Measurements from ENCODE around the gene RNU1-1.
"Not testable (repeated sequence)": the region's sequence is repeated elsewhere in the genome, so short reads cannot be mapped to it uniquely, and the experiment has no call there.

Gene RNU1-1

DNA sequence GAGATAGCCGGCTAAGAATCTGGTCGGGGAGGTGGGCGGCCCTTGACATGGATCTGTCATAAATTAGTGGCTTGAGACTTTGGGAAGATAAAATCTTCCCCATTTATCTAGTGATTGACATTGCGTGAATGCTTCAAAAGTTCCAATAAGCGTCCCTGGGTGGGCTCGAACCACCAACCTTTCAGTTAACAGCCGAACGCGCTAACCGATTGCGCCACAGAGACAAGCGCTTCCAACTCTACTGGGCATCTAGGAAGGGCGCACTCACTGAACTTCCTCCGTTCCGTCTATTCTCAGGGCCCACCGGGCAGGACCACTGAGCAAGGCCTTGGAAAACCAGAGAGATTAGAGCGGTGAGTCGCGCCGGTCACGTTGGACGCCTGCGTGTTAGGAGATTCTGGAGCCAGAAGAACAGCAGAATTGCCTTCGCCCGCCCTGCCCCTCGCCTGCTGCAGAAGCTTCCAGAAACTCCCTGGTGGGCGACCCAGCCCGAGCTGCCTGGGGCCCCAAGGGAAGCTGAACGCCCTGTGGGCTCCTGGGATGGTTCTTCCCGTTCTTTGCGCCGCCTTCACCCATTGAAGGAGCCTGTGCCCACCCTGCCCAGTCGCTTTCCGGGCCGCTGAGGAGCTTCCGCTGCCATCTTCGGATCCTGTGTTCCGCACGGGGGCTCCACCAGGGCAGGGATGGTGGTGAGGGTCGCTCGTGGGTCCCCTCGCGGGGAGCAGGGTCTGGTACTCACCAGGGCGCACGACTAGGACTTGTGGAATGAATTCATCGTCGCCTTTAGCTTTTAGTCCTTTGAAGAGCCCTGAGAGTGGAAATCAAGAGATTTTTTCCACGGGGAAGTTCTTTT, 6.6 kb upstream of the RNU1-1 start:
- DNase-seq: not testable (repeated sequence)

DNA sequence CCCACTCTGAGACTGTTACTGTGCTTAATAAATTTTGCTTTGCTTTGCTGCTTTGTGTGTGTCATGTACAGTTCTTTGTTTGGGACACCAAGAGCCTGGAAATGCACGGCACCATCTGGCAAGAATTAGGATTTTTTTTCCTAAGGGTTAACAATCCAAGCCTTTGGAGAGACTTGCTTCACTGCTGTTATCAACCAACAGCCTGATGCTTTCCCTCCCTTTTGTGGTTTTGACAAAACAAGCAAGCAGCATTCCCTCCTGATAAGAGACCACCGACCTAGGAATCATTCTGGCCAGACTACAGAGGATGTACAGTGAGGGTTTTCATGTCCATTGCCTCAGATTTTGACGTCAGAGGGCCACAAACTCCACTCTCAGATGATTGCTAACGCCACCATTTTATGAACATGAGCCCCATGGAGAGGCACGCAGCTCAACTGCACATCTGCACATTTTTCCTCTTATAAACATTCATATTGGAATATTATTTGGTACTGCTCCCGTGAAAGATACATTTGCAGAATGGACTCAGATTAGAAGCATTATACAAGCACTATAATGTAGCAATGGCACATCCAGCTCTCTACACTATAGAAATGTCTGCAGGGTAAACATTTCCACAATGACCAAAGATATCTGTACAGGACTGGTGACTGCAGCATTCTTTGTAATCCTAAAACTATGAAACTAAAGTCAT, 5.3 kb upstream of the RNU1-1 start:
- DNase-seq: not testable (repeated sequence)

DNA sequence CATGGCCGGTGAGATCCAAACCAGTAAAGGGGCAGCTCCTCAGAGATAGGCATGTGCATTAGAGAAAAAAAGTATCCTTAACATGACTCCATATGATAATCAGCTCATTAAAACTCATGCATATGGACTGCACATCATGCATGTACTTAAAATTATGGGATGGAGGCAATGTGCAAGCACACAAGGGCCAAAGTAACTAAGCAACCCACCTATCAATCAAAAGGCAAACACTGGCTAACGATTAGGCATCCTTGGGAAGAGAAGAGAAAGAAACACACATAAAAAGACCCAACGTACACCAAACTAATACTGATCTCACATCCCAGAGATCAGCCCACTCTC, 4.8 kb upstream of the RNU1-1 start:
- not testable (repeated sequence) for DNase-seq

DNA sequence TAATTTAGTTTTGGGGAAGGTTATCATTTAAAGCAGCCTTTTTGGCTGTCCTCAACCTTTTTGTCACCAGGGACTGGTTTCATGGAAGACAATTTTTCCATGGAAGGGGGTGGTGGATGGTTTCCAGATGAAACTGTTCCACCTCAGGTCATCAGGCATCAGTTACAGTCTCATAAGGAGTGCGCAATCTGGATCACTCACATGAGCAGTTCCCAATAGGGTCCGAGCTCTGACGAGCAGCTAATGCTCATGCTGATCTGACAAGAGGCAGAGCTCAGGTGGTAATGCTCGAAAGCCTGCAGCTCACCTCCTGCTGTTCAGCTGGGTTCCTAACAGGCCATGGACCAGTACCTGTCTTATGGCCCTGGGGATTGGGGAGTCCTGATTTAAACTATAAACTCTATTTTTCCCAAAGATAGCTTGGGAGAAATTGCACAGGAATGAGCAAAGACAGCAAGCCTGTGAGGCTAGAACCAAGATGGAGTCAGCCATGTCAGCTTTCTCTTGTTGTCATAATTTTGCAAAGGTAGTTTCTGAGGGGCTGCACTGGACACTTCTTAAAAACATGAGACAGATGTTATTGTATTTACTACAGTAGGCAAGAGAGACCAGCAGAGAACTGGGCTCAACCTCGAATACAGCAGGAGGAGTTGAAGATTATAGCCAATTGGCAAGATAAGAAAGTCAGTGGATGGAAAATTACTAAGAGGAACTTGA, 2.8 kb upstream of the RNU1-1 start:
- DNase-seq: not testable (repeated sequence)

DNA sequence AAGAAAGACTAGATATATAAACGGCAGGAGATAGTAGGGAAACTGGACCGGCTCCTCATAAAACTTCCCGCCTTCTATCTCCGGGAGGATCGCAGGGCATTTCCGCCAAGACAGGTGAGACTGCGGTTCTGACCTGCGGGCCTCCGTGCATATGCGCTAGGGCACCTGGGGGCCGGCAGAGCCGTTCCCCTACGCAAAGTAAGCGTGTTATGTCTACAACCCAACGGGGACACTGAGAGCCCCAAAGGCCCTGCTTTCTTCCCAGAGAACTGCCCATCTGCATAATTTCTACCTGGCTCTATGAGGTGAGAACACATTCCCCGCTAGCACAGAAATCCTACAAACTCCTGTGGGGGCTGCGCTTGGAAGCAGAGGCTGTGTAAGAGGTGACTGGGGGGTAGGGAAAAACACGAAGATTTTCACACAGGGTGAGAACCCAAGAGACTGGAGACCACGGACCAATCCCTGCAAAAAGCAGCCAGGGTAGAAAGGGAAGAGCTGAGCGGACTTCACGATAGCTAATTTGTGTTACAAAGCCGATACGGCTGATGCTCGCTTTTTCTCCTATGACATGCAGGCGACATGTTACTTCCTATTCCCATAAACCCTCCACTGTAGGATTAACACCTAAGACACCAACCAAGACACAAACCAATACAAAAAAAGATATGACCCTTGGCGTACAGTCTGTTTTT, 526 bp downstream of the RNU1-1 start:
- DNase-seq: peak; percentile 77

DNA sequence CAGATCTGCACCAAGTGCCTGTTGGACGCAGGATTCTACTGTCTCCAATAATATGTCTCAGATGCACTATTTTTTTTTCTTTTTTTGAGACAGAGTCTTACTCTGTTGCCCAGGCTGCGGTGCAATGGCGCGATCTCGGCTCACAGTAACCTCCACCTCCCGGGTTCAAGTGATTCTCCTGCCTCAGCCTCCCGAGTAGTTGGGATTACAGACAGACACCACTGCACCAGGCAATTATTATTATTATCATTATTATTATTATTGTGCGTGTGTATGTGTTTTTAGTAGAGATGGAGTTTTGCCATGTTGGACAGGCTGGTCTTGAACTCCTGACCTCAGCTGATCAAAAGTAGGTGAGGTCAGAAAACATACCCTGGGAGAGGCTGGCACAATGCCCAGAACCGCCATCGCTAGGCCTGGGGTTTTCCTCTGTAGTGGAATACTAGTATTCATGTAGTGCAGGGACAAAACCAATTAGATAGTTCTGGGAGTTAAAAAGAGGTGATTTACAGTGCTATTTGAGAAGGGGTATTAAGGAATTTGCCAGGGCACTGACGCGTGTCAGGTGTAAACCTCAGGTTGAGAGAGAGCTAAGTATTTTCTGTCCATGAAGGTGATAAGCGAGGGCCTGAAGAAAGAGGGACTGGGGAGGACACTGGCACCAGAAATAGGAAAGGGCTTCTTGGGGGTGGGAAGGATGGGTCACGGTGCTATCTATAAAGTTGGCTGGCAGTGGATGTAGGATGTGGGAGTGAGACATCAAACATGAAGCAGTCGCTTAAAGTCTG, 1.3 kb downstream of the RNU1-1 start:
- DNase-seq: not testable (repeated sequence)

DNA sequence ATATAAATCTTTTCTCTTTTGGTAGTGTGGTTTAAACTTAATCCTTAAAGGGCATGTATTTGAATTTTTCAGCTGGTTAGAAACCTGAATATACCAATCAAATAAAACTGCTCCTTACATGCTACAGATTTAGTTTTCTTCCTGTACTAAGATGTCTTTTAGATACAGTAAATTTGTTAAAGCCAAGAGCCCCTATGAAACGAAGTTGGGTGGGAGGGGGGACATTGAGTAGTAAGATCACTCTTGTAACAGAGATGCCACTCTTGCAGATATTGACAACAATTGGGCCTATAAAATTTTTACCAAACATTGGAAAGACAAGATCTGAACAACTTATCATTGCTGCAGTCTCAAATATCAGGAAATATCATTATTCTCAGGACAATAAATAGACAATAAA, 2.2 kb downstream of the RNU1-1 start:
- not testable (repeated sequence) for DNase-seq

DNA sequence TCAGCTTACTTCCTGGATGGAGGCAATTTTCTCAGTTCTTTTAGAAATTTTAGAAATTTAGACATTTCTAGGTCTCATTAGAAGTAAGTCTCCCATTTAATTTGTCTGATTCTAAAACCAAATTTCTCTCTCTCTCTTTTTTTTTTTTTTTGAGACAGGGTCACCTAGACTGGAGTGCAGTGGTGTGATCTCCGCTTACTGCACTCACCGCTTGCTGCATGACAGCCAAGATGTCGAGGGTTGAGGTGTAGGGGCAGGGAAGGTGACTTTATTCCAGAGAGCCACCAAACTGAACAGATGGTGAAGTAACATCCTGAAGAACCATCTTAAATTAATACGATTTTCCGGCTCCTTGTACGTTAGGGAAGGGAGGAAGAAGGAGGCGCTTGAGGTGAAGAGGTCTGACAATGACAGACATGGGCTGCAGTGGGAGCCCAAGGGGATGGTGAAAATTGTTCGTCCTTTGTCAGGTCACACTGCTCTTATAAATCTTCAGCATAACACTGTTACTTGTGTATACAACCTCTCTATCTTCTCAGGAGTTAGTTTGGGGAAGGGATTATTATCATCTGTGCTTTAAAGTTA, 5.1 kb downstream of the RNU1-1 start:
- not testable (repeated sequence) for DNase-seq

DNA sequence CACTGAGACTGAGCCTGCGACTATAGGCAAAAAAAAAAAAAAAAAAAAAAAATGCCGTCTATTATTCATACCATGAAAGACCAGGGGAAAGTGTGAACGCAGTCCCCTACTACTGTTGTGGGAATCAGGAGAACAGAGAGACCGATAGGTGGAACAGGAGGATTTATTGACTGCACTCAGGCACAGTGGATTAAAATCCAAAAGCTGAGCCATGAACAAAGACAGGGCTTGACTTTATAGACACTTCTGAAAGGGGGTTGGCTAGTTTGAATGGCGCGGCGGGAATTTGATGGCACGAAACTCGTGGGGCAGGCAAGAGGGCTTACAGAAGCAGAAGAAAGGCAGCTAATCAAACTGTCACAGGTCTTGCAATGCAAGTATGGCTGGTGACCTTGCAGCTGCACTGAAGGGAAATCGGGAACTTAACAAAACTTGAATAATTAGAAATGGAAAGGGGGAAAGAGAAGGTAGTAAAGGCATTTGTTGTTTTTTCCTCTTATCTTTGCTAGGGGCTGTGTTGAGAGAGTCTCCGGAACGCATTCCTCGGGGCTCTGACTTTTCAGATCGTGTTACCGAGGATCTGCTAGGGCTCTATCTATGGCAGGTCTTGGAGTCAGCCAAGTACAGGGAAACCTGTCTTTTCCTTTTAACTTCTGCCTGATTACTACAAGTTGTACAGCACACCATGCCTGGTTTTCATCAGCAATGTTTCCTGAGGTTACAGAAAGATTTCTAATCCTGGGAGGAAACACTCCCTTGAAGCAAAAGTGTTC, 7.5 kb downstream of the RNU1-1 start:
- not testable (repeated sequence) for DNase-seq

DNA sequence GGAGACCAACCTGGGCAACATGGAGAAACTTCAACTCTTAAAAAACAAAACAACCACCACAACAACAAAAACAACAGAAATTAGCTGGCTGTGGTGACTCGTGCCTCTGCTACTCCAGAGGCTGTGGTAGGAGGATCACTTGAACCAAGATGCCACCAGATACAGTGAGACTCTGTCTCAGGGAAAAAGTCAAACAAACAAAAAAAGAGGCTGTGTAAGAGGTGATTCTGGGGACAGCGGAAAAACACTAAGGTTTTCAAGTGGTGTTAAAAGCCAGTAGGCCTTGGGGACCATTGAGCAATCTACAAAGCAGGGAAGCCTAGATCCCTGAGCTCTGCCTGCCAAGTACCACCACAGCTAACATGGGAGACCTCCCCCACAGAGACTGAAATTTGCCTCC, 8.2 kb downstream of the RNU1-1 start:
- not testable (repeated sequence) for DNase-seq

DNA sequence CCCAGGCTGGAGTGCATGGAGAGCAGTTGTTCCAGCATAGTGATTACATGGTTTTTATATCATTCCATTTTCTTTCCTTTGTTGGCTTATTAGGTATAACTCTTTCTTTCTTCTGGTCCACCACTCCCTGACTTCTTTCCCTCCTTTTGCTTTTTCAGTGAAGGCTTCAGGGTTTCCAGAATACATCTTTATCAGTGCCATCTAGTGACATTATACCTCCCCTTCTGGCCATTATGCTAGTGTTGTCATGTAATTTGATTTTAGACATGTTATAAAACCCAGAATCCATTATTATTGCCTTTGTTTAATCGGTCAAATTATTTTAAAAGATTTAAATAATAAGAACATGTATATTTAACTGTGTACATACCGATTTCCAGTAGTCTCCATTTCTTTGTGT, 10.6 kb downstream of the RNU1-1 start:
- DNase-seq: no peak

DNA sequence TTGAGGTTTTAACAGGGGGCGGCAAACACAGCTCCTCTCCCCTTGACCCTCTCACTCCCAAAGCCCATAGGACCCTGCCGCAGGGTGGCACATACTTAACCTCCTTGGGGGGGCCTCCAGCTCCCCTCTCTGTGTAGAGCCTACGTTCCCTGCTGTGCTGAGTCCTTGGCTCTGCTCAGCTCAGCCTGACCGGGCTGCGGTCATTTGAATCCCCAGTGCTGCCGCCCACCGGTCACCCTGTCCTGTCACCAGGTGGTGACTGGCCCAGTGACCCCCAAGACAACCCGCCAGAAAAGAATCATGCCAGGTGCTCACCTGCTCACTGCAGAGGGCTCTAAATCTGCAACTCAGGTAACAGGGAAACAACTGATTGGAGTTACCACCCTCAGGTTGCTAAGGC, 12.6 kb downstream of the RNU1-1 start:
- not testable (repeated sequence) for DNase-seq

DNA sequence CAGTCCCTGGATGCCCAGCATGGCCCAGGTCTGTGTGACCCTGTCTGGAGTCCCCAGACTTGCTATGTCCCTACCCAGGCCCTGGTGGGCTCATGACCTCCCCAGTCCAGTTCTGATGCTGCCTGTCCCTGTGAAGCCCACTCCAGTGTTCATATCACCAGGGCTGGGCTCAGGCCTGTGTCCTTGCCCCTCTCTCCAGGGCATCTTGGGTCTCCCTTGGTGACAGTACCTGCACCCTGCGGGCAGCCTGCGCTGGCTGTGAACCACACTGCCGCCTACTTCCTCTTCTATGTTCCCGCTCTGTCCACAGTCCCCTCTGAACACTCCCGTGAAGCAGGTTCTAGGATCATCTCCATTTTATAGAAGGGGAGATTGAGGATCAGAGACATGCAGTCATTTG, 13.1 kb downstream of the RNU1-1 start:
- DNase-seq: not testable (repeated sequence)

DNA sequence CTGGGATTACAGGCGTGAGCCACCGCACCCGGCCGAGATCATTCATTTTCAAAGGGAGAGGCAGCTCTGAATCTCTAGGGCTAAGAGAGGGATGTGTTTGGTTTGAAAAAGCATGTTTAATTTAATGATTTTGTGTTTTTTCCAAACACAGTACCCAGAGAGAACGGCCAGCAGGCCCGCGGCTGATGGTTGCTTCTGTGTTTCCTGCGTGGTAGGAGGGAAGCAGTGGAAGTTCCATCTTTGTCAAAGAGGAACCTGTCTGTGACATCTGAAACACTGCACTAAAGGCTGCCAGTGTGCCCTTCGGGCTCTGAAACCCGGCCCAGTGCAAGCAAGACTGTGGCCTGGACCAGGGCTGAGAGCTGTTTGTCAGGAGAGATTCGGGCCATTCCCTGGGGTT, 13.6 kb downstream of the RNU1-1 start:
- DNase-seq: not testable (repeated sequence)

DNA sequence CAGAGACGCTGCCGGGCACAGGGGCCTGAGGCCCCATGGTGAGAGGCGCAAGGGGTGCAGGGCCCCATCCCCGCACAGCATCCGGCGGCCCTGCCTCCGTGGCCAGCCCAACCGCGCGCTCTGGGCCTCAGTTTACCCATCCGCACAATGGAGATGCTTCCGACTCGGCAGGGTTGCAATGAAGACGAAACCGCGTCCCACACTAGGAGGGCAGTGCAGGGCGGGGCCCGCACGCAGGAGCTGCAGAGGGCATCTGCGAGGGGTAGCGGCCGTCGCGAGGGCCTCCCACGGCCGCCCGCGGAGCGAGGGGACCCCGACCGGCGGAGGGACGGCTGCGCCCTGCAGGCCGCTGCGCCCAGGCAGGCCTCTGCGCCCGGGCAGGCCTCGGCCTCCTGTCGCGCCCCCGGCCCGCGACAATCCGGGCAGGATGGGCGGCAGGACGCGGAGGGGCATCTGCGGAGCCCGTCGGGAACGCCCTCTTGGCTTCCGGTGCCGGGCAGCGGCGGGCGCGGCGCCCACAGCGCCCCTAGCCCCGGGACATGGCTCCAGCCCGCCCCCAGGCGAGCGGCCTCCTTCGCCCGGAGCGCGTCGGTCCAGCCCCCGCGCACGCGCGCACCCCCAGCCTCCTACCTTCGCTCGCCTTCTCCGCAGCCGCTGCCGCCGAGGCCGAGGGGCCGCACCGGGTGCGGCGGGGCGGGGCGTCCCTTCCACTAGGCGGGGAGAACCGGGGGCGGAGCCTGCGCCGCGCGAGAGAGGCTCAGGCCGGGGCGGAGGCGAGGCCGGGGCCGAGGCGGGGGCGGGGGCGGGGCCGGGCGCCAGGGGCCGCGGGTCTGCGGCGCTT, 15.3 kb downstream of the RNU1-1 start:
- peak; percentile 47 for DNase-seq

DNA sequence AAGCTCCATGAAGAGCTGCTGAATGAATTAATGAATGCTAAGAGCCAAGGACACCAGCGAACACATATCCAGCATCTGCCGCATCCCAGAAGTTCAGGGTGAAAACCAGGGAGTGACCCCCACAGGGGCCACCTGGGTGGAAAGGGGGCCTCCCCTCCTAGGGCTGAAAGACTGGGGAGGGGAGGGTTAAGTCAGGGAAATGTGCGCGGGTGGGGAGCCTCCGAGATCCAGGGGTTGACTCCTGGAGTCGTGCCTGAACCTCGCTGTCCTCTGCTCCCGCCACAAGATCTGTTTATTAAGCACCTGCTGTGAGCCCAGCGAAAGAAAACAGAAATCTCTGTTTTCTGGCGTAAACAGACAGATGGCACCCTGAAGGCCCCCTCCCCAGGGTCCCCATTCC, 16.0 kb downstream of the RNU1-1 start:
- not testable (repeated sequence) for DNase-seq

DNA sequence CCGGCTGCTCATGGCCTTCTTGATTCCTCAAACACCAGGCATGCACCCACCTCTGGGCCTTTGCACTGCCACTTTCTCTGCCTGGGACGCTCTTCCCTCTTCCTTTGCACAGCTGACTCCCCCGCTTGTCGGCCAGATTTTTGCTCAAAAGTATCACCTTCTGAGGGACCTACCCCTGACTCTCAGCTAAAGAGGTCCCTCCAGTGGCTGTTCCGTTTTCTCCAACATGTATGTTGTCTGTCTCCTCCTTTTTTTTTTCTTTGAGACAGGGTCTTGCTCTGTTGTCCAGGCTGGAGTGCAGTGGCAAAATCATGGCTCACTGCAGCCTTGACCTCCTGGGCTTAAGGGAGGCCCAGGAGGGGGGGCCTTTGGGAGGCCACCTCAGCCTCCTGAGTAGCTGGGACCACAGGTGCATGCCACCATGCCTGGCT, 16.6 kb downstream of the RNU1-1 start:
- not testable (repeated sequence) for DNase-seq

DNA sequence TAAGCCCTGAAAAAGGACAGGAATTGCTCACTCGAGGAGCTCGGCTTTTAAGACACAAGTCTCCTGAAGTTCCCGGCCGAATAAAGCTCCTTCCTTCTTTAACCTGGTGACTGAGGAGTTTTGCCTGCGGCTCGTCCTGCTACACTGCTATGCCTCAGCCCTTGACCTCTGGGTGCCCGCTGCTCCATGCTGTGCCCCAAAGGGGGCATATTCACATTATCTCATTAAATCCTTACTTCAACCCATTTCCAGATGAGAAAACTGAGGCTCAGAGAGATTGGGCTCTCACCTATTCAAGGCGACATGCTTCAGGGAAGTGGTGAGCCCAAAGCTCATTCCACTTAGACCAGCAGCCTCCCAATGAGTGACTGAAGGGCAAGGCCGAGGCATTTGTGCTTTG, 20.4 kb downstream of the RNU1-1 start:
- DNase-seq: not testable (repeated sequence)

DNA sequence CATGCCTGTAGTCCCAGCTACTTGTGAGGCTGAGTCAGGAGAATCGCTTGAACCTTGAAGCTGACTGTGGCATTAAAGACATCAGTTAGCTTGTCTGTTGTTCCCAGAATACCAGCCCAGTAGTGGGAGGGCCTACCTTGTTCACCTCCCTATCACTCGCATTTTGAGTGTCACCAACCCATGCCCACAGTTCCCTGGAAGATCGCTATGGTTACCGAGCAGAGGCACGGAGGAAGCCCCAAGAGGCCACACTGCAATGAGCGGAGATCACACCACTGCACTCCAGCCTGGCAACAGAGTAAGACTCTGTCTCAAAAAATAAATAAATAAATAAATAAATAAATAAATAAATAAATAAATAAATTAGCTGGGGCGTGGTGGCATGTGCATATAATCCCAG, 21.1 kb downstream of the RNU1-1 start:
- not testable (repeated sequence) for DNase-seq
